ENCODE results near the gene HDAC4.
"Not testable (repeated sequence)": the region's sequence is repeated elsewhere in the genome, so short reads cannot be mapped to it uniquely, and the experiment has no call there.

HDAC4 gene

DNA sequence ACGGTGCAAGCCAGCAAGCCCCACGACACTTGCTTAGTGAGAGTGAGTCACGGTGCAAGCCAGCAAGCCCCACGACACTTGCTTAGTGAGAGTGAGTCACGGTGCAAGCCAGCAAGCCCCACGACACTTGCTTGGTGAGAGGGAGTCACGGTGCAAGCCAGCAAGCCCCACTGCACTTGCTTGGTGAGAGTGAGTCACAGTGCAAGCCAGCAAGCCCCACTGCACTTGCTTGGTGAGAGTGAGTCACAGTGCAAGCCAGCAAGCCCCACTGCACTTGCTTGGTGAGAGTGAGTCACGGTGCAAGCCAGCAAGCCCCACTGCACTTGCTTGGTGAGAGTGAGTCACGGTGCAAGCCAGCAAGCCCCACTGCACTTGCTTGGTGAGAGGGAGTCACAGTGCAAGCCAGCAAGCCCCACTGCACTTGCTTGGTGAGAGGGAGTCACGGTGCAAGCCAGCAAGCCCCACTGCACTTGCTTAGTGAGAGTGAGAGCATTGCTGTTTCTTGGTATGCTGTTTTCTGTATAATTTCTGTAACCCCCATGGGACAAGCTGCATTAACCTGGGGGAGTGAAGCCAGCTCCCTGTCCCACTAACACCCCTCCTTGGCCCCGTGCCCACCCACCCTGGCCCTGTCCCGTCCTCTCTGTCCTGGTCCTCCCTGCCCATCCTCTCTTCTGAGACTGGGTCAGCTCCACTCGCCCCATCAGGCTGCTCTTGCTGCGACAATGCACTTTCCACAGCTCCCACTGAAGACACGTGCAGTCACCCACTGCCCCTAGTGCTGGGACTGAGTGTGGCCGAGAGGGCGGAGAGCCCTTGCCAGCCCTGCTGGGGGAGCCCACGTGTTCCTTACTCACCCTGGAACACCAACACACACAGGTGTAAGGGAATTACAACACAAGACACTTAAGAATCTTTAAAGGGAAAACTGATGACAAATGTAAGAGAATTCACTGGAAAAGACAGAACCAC lies 331.2 kb downstream of the HDAC4 start:
- DNase-seq: not testable (repeated sequence)

DNA sequence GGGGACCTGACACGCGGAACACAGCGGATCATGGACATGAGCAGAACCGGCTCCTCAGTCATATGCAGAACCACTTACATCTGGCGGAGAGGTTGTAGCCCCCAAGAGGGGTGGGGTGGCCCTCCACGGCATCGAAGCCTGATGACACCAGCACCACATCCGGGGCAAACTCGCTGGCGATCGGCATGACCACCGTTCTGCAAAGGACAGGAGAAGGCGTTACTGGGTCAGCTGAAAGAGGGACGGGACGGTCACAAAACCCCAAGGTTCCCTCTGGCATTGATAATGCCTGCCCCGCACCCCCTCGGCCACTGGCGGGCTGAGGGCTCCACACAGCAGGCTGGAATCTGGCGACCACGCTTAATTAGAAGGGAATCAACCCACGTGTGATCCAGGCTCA lies 332.4 kb downstream of the HDAC4 start:
- no peak for DNase-seq

DNA sequence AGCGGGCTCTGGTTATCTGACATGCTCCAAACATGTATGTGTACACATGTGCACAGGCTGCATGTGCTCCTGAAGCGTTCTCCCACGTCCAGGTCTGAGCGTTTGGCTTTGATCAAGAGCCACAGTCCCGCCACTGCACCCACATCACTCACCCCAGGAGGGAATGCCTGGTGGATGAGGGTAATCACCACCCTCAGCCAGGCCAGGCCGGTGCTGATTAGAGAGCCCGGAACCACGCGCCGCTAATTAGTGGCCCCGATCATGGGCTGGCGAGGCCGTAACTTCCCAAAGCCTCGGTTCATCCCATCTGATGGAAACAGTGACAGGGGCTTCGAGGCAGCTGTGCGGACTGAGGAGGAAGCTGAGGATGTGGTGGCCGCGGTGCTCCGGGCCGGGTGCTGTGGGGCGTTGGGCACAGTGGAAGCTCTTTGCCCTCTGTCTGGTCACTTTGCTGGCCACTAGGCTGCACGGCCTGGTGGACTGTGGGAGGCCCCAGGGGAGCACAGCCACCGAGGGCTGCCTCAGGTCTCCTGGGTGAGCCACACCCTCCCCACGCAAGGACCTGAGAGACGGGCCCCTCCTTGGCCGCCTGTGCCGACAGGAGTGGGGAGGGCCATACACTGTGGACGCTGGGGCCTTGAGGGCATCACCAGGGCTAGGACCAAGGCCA lies 333.5 kb downstream of the HDAC4 start:
- DNase-seq: no peak

DNA sequence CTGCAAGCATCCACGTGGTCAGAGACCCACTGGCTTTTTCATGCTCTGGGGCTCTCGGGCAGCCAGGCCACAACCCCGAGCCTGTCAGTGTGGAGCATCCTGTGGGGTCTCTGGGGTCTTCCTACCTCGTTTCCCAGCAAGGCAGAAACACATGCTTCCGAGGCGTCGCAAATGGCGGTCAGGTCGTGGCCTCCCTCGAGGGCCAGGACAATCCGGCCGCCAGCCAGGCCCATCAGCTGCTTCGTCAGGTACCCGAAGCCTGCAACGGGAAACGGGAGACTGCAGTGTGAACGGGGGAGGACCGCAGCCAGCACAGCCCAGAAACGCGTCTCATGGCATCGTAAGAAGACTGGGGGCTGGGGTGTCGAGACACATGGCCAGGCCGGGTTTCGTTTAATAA lies 334.2 kb downstream of the HDAC4 start:
- DNase-seq: no peak

DNA sequence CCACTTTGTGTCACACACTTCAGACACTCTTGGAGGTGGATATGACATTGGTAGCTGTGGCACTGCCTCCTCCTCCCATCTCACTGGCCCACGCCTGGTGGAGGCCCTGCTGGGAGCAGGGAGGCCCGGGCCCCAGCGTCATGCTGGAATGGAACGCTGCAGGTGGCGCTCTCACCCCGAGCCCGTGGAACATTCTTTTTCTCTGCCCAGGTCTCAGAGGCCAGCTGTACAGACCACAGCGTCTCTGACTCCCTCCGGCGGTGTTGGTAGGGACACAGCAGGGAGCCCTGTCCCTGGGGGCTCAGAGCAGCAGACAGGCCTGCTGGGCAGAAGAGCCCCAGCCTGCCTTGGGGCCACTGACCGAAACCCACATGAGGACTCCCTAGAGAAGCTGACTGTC lies 334.9 kb downstream of the HDAC4 start:
- no peak for DNase-seq

DNA sequence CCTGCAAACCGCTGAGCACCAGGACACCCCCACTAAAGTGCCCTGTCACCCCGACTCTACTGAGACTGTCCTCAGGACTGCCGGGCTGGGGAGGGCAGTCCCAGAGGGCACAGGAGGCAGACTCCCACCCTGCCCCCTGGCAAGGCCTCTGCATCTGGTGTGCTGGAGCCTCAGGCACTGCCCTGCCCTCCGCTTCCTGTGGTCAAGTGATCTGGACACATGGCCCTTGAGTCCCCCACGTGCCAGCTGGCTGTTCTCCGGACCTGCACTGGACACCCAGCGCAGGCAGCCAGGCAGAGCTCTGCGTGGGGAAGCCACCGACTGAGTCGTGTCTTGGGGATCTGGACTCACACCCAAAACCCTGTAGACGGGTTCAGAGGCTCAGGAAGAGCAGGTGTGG lies 335.3 kb downstream of the HDAC4 start:
- no peak for DNase-seq

DNA sequence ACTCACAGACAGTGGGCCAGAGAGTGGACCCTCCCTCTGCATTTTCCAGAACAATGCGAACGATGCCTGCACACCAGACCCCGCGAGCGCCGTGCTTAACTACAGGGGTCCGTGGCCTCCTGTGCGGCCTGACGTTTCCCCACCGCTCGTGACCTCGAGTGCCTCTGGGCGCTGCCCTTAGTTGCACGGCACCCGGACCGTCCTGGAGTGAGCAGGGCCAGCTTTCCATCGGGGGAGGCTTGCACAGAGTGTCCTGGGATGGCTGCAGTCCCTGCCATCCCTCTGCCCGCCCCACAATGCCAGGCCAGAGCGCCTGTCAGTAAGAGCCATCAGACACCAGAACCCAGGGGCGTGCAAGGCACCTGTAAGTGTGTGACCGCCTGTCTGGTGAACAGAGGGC lies 335.9 kb downstream of the HDAC4 start:
- DNase-seq: no peak

DNA sequence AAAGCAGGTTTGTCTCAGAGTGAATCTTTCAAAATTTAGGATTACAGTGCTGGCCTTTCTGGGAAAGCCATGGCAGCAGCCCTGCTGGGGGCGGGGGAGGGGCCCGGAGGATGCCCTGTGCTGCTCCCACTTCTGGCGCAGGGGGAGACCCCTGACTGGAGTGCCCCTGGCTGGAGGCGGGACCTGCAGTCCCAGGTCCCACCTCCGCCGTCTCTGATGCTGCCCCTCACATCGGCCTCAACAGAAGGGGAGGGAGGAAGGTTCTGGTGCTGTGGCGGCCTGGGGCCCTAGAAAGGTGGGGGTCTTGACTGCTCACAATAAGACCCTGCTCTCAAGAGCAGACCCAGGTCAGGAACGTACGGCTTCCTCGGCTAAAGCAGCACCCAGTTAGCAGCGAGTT lies 336.6 kb downstream of the HDAC4 start:
- no peak for DNase-seq

DNA sequence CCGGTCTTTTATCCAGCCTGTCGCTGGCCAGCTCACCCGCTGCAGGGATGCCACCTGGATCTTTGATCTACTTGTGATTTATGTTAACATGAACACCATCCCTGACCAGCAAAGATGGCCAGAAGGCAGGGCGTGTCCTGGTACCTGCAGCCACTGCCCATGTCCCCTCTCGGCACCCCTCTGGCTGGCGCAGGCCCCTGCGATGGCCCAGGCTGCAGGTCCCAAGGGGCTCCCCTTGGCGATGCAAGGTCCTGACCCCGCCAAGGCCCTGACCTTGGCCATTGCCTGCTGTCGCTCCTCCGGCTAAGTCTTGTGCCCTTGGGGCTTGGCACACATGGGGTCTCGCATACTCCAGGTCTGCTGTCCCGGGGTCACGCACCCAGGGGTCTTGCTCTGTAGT lies 338.1 kb downstream of the HDAC4 start:
- no peak for DNase-seq

DNA sequence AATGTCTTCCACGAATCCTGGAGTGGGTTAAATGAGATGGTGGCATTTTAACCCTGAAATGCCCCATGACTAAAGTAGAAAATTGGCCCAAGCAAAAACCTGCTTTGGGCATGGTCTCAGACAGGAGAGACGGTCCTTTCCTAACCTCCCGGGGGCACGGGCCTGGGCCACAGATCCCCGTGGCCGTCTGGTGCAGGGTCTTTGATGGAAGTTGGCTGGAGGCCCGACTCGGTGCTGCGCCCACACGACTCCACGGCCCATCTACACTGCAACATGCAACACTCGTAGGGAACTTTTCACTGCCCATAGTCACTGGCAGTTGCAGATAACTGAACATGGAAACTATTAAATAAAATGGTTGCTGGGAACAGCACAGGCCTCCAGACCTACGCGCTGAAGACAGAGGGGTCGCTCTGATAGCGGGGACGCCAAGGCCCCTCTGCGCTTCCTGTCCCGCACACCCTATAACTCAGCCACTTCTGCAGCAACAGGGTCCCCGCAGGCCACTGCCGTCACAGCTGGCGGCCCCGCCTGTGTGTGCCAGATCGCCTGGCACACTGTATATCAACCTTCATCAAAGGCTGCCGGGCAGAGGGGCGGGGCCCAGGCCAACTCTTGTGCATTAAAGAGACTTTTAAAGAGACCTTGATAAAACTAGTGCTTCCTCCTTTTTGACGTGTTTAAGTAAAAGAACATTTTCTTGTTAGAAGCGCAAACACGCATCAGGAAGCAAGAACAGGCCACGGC lies 338.8 kb downstream of the HDAC4 start:
- no peak for DNase-seq

DNA sequence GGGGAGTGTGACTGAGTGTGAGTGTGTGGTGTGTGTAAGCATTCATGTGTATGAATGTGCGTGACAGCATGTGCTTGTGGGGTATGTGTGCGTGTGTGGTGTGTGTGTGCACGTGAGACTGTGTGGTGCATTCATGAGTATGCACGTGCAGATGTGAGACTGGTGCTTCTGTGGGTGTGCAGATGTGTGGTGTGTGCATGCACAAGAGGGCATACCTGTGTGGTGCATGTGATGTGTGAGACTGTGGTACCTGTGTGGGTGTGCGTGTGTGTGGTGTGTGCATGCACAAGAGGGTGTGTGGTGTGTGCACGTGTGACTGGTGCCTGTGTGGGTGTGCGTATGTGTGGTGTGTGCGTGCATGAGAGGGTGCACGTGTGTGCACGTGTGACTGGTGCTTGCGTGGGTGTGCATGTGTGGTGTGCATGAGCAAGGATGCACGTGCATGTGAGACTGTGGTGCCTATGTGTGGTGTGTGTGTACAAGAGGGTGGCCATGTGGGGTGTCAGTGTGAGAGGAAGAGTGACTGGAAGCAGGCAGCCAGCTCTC lies 339.6 kb downstream of the HDAC4 start:
- DNase-seq: no peak

DNA sequence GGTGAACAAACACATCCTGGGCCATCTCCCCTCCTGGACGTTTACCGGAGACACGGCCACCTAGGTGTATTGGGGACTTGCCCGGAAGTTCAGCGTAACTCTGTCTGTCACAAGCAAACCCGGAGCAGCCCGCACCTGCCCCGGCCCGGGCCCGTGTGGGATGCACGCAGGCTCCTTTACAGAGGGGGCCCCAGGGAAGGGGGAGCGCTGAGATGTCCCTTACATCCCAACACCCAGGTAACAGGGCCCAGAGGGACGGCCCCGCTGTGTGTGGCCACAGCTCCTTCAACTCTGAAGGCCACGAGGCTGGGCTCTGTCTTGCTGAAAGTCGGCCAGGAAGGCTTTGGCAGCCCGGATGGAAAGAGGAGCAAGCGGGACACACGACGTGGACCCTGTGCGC lies 340.1 kb downstream of the HDAC4 start:
- no peak for DNase-seq

DNA sequence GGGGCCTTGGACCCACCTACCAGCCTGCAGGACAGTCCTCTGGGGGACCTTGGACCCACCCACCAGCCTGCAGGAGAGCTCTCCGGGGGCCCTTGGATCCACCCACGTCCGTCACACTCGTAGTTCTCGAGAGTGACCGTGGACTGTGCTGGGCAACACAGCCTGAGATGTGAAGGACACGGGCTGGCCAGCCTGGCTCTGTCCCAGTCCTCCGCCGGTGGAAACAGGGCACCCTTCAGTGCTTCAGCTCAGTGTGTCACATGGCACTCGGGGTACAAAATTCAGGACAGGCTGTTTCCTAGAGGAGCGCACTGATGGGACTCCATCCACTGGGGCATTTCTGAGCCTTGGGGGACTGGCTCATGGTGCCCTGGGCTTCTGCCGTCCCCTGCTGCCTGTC lies 341.0 kb downstream of the HDAC4 start:
- no peak for DNase-seq

DNA sequence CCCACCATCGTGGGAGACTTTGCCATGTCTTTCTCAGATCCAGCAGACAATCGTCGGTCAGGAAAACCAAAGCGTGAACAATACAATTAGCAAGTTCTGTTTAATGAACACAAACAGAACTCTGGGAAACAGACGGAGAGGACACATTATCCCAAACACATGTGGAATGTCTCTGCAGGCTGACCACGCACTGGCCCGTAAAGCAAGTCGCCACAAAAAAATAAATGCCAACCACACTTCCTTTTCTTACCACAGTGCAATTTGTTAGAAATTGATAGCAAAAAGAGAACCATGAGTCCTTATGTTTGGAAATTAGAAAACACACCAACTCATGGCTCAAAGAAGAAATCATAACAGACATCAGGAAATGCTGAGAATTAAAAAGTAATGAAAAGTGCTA lies 342.1 kb downstream of the HDAC4 start:
- no peak for DNase-seq

DNA sequence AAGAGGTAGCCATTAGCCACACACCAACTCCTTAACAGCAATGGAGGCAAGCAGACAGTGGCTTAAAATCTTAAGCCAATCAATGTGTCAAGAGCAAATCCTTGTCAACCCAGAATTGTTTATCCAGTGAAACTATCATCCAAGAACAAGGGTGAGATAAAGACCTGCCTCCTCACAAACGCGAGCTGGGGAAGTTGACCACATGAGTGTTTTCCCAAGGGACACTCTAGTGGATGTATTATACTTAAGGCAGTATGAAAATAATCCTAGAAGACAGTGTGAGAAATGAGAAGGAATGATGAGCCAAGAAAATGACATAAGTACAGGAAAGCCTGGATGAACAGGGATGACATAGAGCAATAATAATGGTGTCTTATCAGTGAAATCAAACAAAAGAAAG lies 343.3 kb downstream of the HDAC4 start:
- DNase-seq: no peak

DNA sequence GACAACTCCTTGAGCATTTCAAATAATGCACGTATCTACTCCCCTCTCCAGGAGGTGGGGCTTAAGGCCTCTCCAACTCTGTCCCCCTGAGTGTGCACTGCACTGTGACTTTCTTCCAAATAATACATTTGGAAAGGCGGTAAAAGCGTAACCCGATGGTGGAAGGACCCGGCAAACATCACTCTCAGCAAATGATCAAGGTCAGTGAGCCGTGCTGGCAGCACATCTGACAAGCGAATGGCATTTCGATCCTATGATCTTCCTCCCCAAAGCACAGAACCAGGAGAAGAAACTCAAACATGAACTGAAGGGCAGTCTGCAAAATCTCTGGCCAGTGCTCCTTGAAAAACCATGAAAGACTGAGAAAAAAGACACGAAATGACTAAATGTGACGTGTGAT lies 344.2 kb downstream of the HDAC4 start:
- DNase-seq: no peak

DNA sequence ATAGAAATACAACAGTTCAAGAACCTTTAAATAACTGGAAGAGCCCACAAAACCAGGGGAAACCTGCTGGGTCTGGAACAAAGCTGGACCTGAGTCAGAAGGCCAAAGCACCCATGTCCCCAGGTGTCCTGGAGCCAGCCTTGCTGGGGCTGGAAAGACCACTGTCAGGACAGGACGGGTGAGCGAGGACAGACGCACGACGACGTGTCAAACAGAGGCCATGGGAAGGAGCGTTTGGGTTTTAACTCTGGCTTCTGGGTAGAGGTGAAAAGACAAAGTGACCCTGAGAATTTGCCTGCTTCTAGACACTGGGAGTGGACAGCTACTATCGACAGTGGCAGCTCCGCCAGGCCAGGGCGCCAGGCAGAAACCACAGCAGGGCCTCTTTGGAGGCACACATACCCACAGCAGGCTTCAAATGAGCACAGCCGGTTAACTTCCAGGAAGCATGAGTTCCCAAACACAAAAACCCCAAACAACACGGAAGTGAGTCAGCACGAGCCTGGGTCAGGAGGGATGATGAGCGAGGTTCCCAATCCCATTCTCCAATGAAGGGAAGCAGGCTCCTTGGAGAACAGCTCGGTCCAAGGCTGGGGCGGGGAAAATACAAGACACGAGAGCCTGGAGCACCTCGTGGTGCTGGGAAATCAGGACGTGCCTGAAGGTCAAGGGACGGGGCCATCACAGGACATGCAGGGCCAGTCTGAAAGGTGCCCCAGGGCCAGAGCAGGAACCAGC lies 344.9 kb downstream of the HDAC4 start:
- no peak for DNase-seq

DNA sequence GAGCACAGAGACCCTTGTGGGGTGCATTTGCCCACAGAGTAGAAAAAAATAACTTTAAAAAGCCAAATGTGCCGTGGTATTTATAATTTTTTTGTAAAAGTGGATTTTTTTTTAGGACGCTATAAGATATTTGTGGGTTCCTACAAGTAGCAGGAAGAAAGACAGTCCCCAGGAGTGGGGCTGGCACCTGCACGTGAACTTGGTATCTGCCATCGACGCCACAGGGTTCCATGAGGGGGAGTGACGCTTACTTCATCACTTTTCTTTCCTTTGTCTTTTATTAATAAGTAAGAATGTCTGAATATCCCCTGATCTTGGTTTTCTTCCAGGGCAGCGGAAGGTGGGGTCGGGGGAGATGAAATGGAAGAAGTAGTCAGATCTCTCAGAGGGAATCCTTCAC lies 345.9 kb downstream of the HDAC4 start:
- no peak for DNase-seq

DNA sequence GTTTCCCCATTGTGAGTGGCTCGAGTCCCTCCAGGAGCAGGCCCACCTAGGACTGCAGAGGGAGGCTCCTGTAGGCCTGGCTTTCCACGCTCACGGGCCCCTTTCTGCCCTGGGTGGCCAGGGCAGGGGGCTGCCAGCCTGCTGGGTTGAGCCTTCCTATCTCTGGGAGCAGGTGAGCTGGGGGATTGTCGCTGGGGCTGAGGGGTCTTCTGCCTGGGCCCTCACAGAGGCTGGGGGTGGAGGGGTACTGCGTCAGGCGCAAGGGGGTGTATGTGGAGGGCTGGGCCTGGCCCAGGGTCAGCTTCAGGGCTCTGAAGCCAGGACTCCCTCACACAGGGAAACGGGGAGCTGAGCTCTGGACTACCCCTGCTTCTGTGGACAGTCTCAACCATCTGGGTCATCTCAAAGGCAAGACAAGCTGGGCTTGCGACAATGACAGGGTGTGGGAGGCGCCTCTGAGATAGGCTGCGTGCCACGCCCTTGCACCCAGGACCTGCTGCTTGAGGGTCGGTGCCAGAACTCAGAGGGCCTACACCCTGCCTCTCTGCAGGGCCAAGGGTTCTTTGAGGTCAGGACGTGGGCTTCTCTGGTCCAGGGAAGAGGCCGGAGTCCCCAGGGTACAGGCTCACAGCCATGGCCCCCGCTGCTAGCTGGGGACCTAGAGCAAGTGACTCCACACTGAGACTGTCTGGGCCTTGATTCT lies 346.9 kb downstream of the HDAC4 start:
- no peak for DNase-seq

DNA sequence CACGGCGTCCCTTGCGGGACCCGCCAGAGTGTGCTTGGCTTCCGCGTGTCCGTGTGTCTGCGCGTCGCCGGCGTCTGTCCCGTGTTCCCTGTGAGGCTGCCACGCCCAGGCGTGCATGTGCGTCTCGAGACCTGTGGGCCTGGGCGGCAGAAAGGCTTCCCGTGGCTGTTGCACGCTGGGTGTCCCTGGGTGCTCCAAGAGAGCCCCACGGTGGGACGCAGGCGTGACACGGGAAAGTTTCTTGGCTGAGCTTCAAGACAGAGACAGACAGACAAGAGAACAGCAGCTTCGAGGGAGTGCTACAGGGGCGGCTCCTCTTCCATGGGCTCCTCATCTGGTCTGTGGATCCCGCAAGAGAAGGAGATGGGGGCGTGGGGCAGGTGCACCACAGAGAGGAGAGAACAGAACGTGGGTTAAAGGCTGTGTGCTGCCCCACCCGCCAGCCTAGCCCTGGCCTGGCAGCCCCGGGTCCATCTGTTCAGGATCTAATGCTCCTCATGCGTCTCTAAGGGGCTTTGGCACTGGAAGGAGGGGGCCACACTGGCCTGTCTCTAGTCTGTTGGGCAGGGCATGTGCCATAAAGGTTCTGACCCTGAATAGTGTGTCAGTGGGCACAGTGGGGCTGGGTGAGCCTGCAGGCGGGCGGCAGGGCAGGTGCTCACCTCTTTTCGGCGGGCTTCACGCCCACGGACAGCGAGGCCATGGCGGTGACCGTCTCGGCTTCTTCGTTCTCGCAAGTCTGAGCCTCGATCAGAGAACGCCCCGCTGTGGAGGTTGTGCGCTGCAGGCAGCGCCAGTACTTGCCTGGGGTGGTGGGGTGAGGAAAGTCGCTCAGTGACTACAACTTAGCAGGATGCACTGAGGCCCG lies 347.8 kb downstream of the HDAC4 start:
- DNase-seq: no peak

DNA sequence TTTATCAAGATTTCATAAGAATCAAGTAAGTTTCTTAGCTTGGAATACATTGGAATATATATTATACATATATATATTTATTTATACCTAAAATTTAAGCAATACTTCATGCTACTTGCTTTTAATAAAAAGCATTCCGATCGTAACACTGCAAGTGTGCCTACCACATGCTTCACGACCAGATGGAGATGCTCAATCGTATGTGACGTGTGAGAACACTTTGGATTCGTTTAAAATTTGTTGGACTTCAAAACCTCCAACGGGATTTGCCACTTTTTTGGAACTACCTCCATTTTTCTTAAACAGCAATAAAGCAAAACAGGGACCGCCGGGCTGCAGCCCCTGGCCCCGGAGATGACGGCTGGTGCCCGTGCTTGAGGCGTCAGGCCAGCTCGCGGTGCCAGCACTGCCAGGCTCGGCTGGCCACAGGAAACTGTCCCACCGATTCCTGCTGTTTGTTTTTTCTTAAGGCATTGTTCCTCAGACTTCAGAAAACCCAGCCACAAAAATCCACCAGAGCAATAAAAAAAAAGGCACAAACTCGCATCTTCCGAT lies 348.9 kb downstream of the HDAC4 start:
- no peak for DNase-seq
